IMR-90 (cell line): Measurements from ENCODE around the gene RAD18. TPM values are rescaled to one million over a fixed set of nuclear protein-coding genes. Genes with fewer than 3 reads are reported as not detected.

ENCODE experiments used
- ATAC-seq: fragments of 200-7000 bp; cut with Tn5 transposase; 2 replicates; pipeline ENCODE4 v1.9.1; 2020; ENCODE audit warnings: low read depth, mild to moderate bottlenecking, moderate library complexity
- BruUV-seq: library from RNA; stranded (reverse); fragments of 400-500 nt; replicated peaks from 2 replicates; lab custom pipeline; 2021; lab: Mats Ljungman, UMichigan
- CTCF ChIA-PET: fragments of 300-600 bp; formaldehyde crosslinking; extraction: SDS; loops from one replicate; lab custom pipeline; 2021; ENCODE audit warnings: antibody characterized with exemption; lab: Yijun Ruan, JAX
- POLR2A ChIA-PET: fragments of 300-600 bp; sonication (Branson Sonifier 250); formaldehyde crosslinking; loops from one replicate; lab custom pipeline; 2022; ENCODE audit warnings: antibody characterized with exemption; ENCODE audit not compliant: unreplicated experiment; lab: Charles Lee
- DNase-seq: peaks from one replicate; pipeline ENCODE4 v3.0.0; 2013
- H2AFZ ChIP-seq: replicated peaks from 2 replicates; pipeline ENCODE3; 2013; ENCODE audit warnings: low read length, mild to moderate bottlenecking; ENCODE audit not compliant: poor library complexity
- H2AK5ac ChIP-seq: 2 replicates; pipeline ENCODE4 v1.6.1; 2013; ENCODE audit warnings: low read depth, low read length, inconsistent platforms
- H2AK9ac ChIP-seq: replicated peaks from 2 replicates; pipeline ENCODE3; 2013; ENCODE audit warnings: mild to moderate bottlenecking, low read depth, low read length, moderate library complexity; ENCODE audit not compliant: poor library complexity
- H2BK120ac ChIP-seq: 2 replicates; pipeline ENCODE4 v1.6.1; 2013; ENCODE audit warnings: low read depth, low read length, inconsistent platforms
- H2BK15ac ChIP-seq: 3 replicates; pipeline ENCODE4 v1.6.1; 2013; ENCODE audit warnings: low read depth, low read length, inconsistent platforms
- H2BK20ac ChIP-seq: 2 replicates; pipeline ENCODE4 v1.6.1; 2013; ENCODE audit warnings: low read depth, mild to moderate bottlenecking, inconsistent platforms, low read length, moderate library complexity
- H2BK5ac ChIP-seq: 2 replicates; pipeline ENCODE4 v1.6.1; 2013; ENCODE audit warnings: mild to moderate bottlenecking, low read depth, low read length, inconsistent platforms; ENCODE audit not compliant: poor library complexity, severe bottlenecking
- H3K14ac ChIP-seq: replicated peaks from 2 replicates; pipeline ENCODE4 v1.6.1; 2013; ENCODE audit warnings: low read depth, low read length, inconsistent platforms
- H3K18ac ChIP-seq: 2 replicates; pipeline ENCODE4 v1.6.1; 2013; ENCODE audit warnings: low read depth, low read length, control low read depth
- H3K23ac ChIP-seq: 2 replicates; pipeline ENCODE4 v1.6.1; 2013; ENCODE audit warnings: low read depth, low read length, inconsistent platforms
- H3K27ac ChIP-seq: 2 replicates; pipeline ENCODE4 v1.5.1; 2013; ENCODE audit warnings: mild to moderate bottlenecking, control low read depth, low read length; ENCODE audit not compliant: insufficient read depth
- H3K27me3 ChIP-seq: 2 replicates; pipeline ENCODE4 v1.6.1; 2013; ENCODE audit warnings: low read length; ENCODE audit not compliant: control insufficient read depth, insufficient read depth
- H3K36me3 ChIP-seq: 2 replicates; pipeline ENCODE4 v1.6.1; 2013; ENCODE audit warnings: low read length, mixed read lengths; ENCODE audit not compliant: control insufficient read depth, insufficient read depth
- H3K4ac ChIP-seq: 2 replicates; pipeline ENCODE4 v1.6.1; 2013; ENCODE audit warnings: low read depth, low read length, inconsistent platforms
- H3K4me1 ChIP-seq: 2 replicates; pipeline ENCODE4 v1.6.1; 2013; ENCODE audit warnings: low read length, mixed read lengths; ENCODE audit not compliant: control insufficient read depth, insufficient read depth
- H3K4me2 ChIP-seq: 2 replicates; pipeline ENCODE4 v1.6.1; 2013; ENCODE audit warnings: low read depth, mild to moderate bottlenecking, control low read depth, low read length, moderate library complexity
- H3K4me3 ChIP-seq: 2 replicates; pipeline ENCODE4 v1.5.1; 2013; ENCODE audit warnings: low read depth, mild to moderate bottlenecking, control low read depth, low read length, moderate library complexity; ENCODE audit not compliant: insufficient read depth
- H3K56ac ChIP-seq: 2 replicates; pipeline ENCODE4 v1.6.1; 2013; ENCODE audit warnings: low read length, inconsistent platforms; ENCODE audit not compliant: insufficient read depth; ENCODE audit errors: extremely low read depth
- H3K79me1 ChIP-seq, 2 experiments: 2 replicates each; pipeline ENCODE4 v1.6.1; 2013; ENCODE audit warnings: low read length in 2 of 2, inconsistent platforms in 1 of 2, low read depth in 1 of 2
- H3K9ac ChIP-seq: 2 replicates; pipeline ENCODE4 v1.6.1; 2013; ENCODE audit warnings: low read depth, low read length, control low read depth
- H3K9me1 ChIP-seq: 2 replicates; pipeline ENCODE4 v1.6.1; 2013; ENCODE audit warnings: low read length, inconsistent platforms; ENCODE audit not compliant: insufficient read depth
- H3K9me3 ChIP-seq: 2 replicates; pipeline ENCODE4 v1.6.1; 2013; ENCODE audit warnings: low read length; ENCODE audit not compliant: control insufficient read depth, insufficient read depth
- H4K20me1 ChIP-seq: 2 replicates; pipeline ENCODE4 v1.6.1; 2013; ENCODE audit warnings: low read length, inconsistent platforms; ENCODE audit not compliant: insufficient read depth
- H4K5ac ChIP-seq: 2 replicates; pipeline ENCODE4 v1.6.1; 2013; ENCODE audit warnings: mild to moderate bottlenecking, low read depth, low read length, control low read depth
- H4K8ac ChIP-seq, 2 experiments: 2 replicates each; pipeline ENCODE4 v1.6.1; 2013; ENCODE audit warnings: low read depth in 2 of 2, low read length in 2 of 2, control low read depth in 1 of 2, inconsistent platforms in 1 of 2
- H4K91ac ChIP-seq: 2 replicates; pipeline ENCODE4 v1.6.1; 2013; ENCODE audit warnings: low read depth, low read length, inconsistent platforms; ENCODE audit not compliant: insufficient read depth
- CEBPB ChIP-seq: IDR thresholded peaks from 2 replicates; pipeline ENCODE4 v1.6.1; 2012; ENCODE audit warnings: low read depth, low read length, improper control_type of control experiment
- RAD21 ChIP-seq: IDR thresholded peaks from 2 replicates; pipeline ENCODE4 v1.6.1; 2012; ENCODE audit warnings: low read length, improper control_type of control experiment
- RFX5 ChIP-seq: IDR thresholded peaks from 2 replicates; pipeline ENCODE4 v1.8.0; 2012; ENCODE audit warnings: low read depth, mild to moderate bottlenecking, low read length, moderate library complexity
- WGBS, 2 experiments: methylation state at CpG; one replicate each; pipeline versions ENCODE4 v1.1.5 to v1.1.7; 2013; ENCODE audit warnings: missing lambda C conversion rate in 2 of 2; ENCODE audit not compliant: insufficient read length in 1 of 2; ENCODE audit errors: extremely low coverage in 2 of 2; 5-methylcytosine and 5-hydroxymethylcytosine counted together
- dilution Hi-C: fragments of 300-500 bp; cut with HindIII; formaldehyde crosslinking; loops from one replicate; pipeline ENCODE4 v1.14.3; 2018; ENCODE audit warnings: low sequenced_read_pairs; ENCODE audit not compliant: unreplicated experiment
- in situ Hi-C: fragments of 300-500 bp; cut with MboI; formaldehyde crosslinking; loops from 3 replicates; pipeline ENCODE4 v1.14.3; 2019; ENCODE audit warnings: low sequenced_read_pairs, inconsistent platforms, mixed read lengths
- intact Hi-C: fragments of 100-400 bp; cut with micrococcal nuclease; formaldehyde crosslinking; loops from 2 replicates; pipeline ENCODE4 v1.10.0; 2022
- polyA plus RNA-seq, 3 experiments: library from polyadenylated mRNA; depleted of rRNA; stranded (reverse); fragments of >200 nt; gene quantifications; 2 replicates each; pipeline ENCODE4 v1.2.3, GENCODE V29; 2012; ENCODE audit warnings: low replicate concordance in 1 of 3
- total RNA-seq: library from RNA; depleted of rRNA; stranded (reverse); fragments of >200 nt; gene quantifications from 2 replicates; pipeline ENCODE4 v1.2.3, GENCODE V29; 2012
- TF ChIP-seq, protein P1 (sequence below): conservative IDR thresholded peaks from 2 replicates; pipeline ENCODE4 v1.5.1; 2012; ENCODE audit warnings: mild to moderate bottlenecking, low read depth, low read length, improper control_type of control experiment

The RAD18 gene
- total and polyA plus RNA-seq, 2 of the 4 experiments (the other 2 are of a cell fraction) = 8.2 to 17.2 TPM

DNA sequence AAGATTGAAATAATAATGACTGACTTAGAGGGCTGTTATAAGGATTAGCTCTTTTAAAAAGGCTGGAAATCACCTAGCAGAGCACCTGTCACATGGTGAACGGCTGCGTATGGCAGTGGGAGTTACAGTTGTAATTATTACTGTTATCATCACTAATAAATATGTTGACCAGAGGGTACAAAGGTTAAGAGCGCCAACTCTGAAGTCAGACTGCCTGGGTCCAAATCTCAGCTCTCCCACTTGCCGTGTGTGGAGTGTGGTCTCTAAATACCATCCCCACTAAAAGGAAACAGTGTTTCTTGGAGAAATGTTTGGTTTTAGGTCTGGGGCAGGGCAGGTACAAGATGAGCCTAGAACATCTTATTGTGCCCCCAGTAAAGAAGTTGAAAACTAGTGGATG lies 6.0 kb upstream of the RAD18 start:
- Histone ChIP-seq H3K4me3 (no peak overlapping the region), H3K14ac (no peak overlapping the region), H4K20me1 (no peaks in the 10 kb centered on the region), H4K91ac (no peak overlapping the region), H2BK15ac (no peak overlapping the region), H2BK5ac (no peak overlapping the region), H3K56ac (no peak overlapping the region), H3K27me3 (peaks cover 2% of the 10 kb centered on the region; the same call in 1 of the 2 replicates), H3K18ac (no peak overlapping the region), H2AFZ (no peak overlapping the region), H3K4me2 (no peak overlapping the region), H4K5ac (no peak overlapping the region), H3K79me1 (no peaks in the 10 kb centered on the region), H2BK20ac (no peak overlapping the region), H2AK9ac (no peak overlapping the region), H2BK120ac (no peak overlapping the region), H3K4me1 (peaks cover 3% of the 10 kb centered on the region; the same call in 1 of the 2 replicates), H3K27ac (no peak overlapping the region), H2AK5ac (no peak overlapping the region), H3K23ac (no peak overlapping the region), H3K9ac (no peak overlapping the region), H3K36me3 (no peaks in the 10 kb centered on the region), H3K9me3 (no peaks in the 10 kb centered on the region), H4K8ac (no peak overlapping the region), H3K9me1 (no peaks in the 10 kb centered on the region), H3K4ac (no peak overlapping the region)
- dilution Hi-C loops (no loop called here), intact Hi-C loops (loop anchor here (10.0 kb wide), 2 partner anchors 304 to 524 kb away; no protein-coding TSS in a partner anchor), in situ Hi-C loops (loop anchor here (10.0 kb wide), 1 partner anchor 194 kb away; no protein-coding TSS in a partner anchor)
- ChIA-PET CTCF (no interaction called here), POLR2A (no interaction called here)
- TF ChIP-seq, protein P1, sequence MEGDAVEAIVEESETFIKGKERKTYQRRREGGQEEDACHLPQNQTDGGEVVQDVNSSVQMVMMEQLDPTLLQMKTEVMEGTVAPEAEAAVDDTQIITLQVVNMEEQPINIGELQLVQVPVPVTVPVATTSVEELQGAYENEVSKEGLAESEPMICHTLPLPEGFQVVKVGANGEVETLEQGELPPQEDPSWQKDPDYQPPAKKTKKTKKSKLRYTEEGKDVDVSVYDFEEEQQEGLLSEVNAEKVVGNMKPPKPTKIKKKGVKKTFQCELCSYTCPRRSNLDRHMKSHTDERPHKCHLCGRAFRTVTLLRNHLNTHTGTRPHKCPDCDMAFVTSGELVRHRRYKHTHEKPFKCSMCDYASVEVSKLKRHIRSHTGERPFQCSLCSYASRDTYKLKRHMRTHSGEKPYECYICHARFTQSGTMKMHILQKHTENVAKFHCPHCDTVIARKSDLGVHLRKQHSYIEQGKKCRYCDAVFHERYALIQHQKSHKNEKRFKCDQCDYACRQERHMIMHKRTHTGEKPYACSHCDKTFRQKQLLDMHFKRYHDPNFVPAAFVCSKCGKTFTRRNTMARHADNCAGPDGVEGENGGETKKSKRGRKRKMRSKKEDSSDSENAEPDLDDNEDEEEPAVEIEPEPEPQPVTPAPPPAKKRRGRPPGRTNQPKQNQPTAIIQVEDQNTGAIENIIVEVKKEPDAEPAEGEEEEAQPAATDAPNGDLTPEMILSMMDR = no peak
- TF ChIP-seq RAD21 (no peak), CEBPB (no peak), RFX5 (no peak)
- ATAC-seq = no peak
- no TSS peak for BruUV-seq
- DNase-seq = no peak
- WGBS, 2 experiments = no CpG with 5 or more reads among the region's 4 CpGs
